SK-N-MC (cell line): ENCODE measurements around the gene MYCBP2.

ENCODE experiments used
- EZH2 ChIP-seq: fragments of 200-600 bp; sonication (generic); IDR thresholded peaks from one replicate; pipeline ENCODE4 v1.6.1; 2017; ENCODE audit warnings: antibody characterized with exemption
- FOXP2 ChIP-seq: optimal IDR thresholded peaks from 2 replicates; pipeline ENCODE3; 2011; ENCODE audit warnings: mild to moderate bottlenecking, moderate library complexity; ENCODE audit not compliant: insufficient read depth; ENCODE audit errors: extremely low read length, control extremely low read depth
- POLR2AphosphoS5 ChIP-seq: IDR thresholded peaks from 2 replicates; pipeline ENCODE4 v1.6.1; 2012; ENCODE audit warnings: mild to moderate bottlenecking, low read depth, low read length, borderline replicate concordance

DNA sequence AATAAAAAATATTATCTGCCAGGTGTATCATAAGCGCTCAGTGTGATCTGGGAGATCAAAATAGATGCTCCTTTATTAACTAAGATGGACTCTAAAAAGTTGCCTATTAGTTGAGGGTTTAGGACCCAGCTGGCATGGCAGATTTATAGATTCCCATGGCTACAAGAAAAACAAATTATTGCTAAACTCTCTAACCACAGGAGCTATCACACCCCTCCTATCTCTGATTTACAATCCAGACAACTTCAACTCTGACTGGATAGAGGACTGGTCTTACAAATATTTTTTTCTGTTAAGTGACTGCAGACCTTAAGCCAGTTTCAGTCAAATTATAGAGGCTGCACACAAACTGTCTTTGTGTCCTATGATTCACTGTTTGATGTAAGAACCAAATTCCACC, 45.4 kb upstream of the MYCBP2 start:
- no peak for TF ChIP-seq EZH2
- TF ChIP-seq POLR2AphosphoS5 = no peak
- no peak for TF ChIP-seq FOXP2
